HG02840 (cell line): ENCODE data around the gene SLC43A2.
"Not testable (repeated sequence)": the region's sequence is repeated elsewhere in the genome, so short reads cannot be mapped to it uniquely, and the experiment has no call there.

ENCODE experiments used
- ATAC-seq: cut with Tn5 transposase; IDR thresholded peaks from one replicate; pipeline ENCODE4 v1.9.1; 2021; ENCODE audit warnings: mild to moderate bottlenecking, moderate library complexity, moderate number of reproducible peaks; ENCODE audit not compliant: unreplicated experiment, low FRiP score

The SLC43A2 gene

DNA sequence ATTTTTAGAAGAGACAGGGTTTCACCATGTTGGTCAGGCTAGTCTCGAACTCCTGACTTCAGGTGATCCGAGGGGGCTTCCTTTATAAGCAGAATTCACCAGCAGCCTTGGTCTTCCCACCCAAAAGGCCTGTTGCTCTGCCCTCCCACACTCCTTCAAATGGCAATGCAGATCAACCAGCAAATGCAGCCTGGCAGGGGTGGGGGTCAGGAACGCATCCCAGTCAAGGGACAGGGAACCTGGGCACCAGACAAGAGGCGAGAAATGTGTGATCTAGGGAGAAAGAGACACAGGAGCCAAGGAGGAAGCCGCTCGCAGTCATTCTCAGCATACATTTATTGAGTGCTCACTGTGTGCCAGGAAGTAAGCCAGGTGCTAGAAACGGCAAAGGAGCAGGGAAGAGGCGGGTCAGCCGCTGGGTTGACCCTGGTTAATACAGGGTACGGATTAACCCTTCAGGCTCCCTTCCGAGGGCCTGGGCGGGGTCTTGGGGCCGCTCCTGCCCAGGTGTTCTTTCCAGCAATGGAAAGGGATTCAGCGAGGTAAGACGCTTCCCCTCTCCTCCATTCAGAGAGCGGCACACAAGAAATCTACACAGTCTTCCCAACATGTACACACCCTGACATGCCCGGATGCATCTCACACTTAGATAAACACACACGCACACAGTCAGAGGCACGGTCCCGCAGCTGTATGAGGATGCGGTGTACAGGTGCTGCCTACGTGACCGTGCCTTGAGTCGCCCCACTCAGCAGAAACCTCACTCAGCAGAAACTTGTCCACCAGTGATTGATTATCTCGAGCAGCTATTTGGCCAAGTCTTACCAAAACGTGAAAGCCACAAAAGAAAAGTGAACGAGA, 59.5 kb downstream of the SLC43A2 start:
- no peak for ATAC-seq

DNA sequence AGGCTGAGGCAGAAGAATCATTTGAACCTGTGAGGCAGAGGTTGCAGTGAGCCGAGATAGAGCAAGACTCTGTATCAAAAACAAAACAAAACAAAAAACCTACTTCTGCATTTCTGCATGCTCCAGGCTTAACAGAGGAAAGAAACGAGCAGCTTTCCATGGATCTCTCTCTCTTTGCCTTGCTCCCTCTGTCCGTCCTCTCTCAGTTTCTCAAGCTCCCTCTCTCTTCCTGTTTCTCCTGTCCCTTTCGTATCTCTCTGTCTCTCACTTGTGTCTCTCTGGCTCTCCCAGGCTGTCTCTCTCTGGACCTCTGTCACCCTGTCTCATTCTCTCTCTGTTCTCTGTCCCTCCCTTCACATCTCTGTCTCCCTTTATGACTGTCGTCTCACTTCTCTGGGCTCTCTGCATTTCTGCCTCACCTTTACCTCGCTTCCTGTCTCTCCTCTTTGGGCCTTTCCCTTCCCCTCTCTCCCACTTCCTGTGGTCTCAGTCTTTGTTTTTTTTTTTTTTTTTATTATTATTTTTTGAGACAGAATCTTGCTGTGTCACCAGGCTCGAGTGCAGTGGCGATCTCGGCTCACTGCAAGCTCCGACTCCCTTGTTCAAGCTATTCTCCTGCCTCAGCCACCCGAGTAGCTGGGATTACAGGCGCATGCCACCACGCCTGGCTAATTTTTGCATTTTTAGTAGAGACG, 62.0 kb downstream of the SLC43A2 start:
- ATAC-seq = no peak

GRCh38 chr17:1565877-1566276, 62.8 kb downstream of the SLC43A2 start:
- no peak for ATAC-seq

GRCh38 chr17:1563786-1564613, 64.6 kb downstream of the SLC43A2 start:
- no peak for ATAC-seq

DNA sequence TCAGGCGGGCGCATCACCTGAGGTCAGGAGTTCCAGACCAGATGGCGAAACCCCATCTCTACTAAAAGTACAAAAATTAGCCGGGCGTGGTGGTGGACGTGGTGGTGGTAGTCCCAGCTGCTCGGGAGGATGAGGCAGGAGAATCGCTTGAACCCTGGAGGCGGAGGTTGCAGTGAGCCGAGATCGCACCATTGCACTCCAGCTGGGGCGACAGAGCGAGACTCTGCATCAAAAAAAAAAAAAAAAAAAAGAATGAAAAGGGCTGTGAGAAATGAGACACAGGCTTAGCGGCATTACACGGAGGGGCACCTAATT, 65.2 kb downstream of the SLC43A2 start:
- not testable (repeated sequence) for ATAC-seq

DNA sequence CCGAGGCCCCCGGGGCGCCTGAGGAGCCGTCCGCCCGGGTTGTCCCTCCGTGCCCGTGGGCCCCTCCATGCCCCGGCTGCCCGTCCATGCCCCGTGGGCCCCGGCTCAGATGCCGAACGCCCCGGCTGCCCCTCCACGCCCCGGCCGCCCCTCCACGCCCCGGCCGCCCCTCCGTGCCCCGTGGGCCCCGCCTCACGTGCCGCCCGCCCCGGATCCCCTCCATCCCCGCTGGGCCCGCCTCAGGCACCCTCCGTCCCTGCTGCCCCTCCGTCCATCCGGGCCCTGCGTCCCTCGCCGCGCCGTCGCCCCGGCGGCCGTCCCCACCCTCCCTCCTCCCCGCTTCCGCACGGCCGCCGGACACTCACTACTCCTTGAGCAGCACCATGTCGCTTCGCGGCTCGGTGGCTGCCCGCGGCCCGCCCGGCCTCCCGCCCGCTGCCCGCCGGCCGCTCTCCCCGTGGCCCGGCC, 66.4 kb downstream of the SLC43A2 start:
- ATAC-seq = peak; percentile 17

- peak; percentile 6 for ATAC-seq
Observed at GRCh38 chr17:1561420-1562175, 67.0 kb downstream of the SLC43A2 start.

- ATAC-seq = no peak
Observed at GRCh38 chr17:1560858-1561355, 67.7 kb downstream of the SLC43A2 start.

- no peak for ATAC-seq
Observed at GRCh38 chr17:1560101-1560857, 68.4 kb downstream of the SLC43A2 start.

DNA sequence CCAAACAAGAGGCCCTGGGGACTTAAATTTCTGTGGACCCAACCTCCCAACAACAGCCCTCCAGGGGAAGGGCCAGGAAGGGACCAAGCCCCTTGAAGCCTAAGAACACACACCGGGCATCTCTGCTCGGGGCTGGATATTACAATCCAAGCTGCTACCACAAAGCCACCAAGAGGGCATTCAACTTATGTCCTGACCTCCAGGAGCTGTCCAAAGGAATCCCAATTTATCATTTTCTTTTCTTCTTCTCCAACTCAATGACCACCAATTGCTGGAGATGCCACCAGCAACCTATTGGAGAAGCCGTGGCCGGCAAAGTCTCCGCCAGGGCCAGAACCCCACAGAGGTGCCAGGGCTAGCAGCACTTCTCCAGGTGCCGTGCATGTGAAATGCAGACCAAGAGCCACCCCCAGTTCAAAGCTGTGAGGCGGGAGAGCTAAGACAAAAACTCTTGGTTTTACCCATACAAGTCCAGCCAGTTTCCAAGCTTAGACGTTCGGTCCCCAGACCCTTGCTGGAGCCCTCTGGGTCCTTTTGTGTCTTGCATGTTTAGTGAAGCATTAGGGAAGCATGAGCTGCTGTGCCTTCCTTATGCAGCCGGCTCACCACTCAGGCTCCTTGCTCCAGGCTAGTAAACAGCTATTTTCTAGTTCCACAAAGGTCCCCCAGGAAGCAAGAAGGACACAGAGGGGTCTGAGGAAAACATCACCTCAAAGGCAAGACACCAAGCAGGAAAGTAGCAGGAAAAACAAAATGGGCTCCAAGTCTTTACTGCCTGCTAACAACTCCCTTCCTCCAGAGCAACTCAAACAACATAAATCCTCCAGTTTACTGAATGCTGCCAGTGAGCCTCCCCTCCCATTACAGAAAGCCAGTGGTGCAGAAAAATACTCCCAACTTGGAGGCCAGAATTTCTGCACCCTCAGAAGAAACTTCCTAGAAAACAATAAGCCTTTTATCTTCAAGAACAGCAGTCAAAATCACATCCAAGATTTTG, 69.3 kb downstream of the SLC43A2 start:
- no peak for ATAC-seq

DNA sequence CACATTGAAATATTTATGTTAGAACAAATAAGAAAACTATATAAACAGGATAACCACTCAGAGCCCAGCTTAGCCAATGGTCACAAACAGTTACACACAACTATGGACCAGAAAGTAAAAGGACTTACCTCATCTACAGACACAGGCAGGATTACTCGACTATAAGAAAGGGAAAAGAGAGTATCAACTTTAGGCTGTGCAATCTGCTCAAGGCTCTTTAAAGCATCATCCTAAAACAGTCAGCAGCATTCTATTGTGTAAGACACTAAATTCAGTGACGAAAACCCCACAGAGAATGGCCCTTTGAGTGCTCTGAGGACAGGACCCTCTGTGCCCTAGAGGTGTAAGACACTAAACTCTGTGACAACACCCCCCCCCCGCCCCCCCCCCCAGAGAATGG, 70.2 kb downstream of the SLC43A2 start:
- no peak for ATAC-seq

- ATAC-seq = no peak
Observed at GRCh38 chr17:1557355-1558095, 71.1 kb downstream of the SLC43A2 start.

DNA sequence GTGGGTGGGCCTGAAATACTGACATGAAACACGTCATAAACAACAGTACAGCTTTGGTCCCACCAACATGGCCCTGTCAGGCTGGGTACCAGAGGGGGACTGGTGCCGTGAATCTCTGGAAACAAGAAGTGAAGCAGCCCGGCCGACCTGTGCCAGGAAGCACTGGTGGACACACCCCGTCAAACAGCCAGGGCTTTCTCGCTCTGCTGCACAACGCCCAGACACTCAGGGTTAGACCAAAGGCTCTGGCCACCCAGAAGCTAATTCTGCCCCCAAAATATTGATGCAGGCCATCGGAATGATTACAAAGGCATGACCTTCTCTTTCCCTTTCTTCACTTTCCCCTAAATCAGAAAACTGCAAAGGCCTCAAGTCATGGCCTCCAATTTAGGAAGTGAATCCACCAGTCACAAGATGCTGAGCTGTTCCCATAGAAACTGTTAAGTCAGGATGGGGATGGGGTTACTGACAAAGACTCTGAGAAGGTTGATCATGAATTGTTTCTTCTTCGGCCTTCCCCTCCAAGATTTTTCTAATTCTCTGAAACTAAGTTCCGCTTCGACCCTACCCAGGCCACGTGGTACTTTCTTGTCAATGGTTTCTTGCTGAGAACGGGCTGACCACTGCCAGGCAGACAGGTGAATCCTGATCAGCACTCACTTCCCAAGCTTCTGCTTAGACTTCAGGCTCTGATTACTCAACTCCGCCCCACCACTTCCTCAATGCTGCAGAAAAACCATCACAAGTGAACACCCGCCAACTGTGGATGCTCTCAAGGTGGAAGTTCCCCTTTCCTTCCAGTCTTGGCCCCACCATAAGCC, 72.8 kb downstream of the SLC43A2 start:
- ATAC-seq = no peak

GRCh38 chr17:1554751-1555540, 73.7 kb downstream of the SLC43A2 start:
- ATAC-seq = no peak

DNA sequence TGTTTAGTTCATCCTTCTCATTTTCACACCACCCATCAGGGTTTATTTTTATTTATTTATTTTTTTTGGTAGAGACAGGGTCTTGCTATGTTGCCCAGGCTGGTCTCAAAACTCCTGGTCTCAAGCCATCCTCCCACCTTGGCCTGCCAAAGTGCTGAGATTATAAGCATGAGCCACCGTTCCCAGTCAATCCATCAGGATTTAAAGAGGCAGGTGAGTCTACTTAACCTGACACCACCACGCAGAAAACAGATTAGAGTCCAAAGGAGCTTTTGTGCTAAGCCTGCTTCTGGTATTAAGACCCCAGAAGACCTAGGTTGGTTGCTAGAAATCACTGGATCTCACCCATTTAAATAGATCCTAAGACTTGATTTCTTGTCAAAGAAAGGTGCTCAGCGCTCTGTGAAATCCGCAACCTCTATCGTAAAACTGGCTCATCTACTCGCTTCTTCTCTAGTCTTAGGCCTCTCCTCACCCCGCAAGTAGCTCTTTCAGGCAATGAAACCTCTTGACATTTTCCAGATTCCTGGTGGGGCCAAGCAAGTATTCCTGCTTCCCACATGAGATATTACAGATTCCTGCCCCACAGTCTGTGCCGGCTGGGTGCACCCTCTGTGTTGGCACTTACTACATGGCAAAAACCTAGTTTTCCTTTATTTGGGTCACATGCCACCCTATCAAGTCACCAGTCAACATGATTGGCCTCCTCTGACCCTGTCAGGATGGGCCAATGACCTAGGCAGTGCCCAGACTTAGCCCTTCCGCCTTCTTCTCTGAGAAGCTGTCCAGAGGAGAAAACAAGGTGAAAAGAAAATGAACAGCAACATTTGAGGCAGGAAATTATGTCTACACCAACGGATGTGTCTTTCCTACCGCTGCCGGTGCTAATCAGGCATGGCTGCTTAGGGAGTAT, 75.0 kb downstream of the SLC43A2 start:
- no peak for ATAC-seq
